ENCODE data around the gene PHC2. TPM values are rescaled to one million over a fixed set of nuclear protein-coding genes. Genes with fewer than 3 reads are reported as not detected.
A peak's percentile ranks its signal among the peaks of the same experiment; 100 is the strongest.

Gene PHC2
- 87.9 and 95.1 TPM in 2 replicates for total RNA-seq (2014; rRNA removed; shearing (Covaris generic))

DNA sequence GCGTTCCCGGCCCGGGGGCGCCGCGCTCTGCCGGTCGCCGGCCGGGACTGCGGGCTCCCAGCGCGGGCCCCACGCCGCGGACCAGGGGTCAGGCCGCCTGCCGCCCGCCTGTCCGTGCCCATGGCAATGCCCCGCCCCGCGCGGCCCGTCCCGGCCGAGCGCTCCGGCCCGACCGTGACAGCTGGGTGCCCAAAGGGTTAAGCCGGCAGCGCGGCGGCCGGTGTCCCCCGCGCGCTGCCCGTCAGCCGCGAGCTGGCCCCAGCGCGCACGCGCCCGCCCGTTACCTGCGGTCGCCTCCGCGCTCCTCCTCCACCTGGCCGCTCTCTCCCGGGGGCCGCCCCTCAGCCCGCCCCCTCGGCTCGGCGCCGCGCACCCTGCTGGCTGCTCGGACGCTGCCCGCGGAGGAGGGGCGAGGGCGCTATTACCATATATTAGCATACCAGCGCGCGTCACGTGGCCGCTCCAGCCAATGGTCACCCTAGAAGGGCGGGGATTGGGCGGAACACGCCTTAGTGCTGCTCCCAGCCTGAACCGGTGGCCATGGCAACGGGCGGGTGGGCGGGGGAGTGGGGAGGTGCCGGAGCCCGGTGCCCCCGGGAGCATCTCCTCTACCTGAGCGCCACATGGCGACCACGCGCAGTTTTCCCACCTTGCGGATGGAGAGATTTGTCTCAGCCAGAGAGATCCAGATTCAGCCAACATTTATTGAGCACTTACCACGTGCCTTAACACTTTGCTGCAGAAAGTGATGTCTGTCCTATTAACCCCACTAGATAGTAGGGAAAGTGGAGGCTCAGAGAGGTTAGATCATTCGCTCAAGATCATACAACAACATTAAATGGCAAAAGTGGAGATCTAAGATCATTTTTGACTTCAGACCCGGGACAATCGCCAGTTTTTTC lies at the start of gene PHC2:
PHC2 (minus strand) TSS at position 404 of the 902 bp plus-strand sequence. CDS start 55,556 bp downstream, outside the sequence.
- H3K9me3 ChIP-seq (replicated peaks) = no peaks in the 10 kb centered on the region
- H3K4me1 ChIP-seq = peaks cover 48% of the 10 kb centered on the region
- no peaks in the 10 kb centered on the region for H3K36me3 ChIP-seq
- DNase-seq = peak; percentile 99
- peak within 1 kb of the TSS; percentile 27; the same call in 1 of the 2 replicates for H3K27ac ChIP-seq
- H3K4me3 ChIP-seq = peak within 1 kb of the TSS; percentile 78
- H3K27me3 ChIP-seq = no peaks in the 10 kb centered on the region

GRCh38 chr1:33477451-33477850 lies 46.6 kb upstream of the PHC2 start:
- no peak overlapping the region for H3K4me3 ChIP-seq
- no peaks in the 10 kb centered on the region for H3K9me3 ChIP-seq (replicated peaks)
- H3K27me3 ChIP-seq = no peaks in the 10 kb centered on the region
- H3K4me1 ChIP-seq = peaks cover 4% of the 10 kb centered on the region; the same call in 1 of the 2 replicates
- H3K27ac ChIP-seq = no peak overlapping the region
- peaks cover 17% of the 10 kb centered on the region for H3K36me3 ChIP-seq
- DNase-seq = no peak

- Histone ChIP-seq H3K4me1 (peaks cover 9% of the 10 kb centered on the region), H3K9me3 (replicated peaks) (no peaks in the 10 kb centered on the region), H3K36me3 (0 out of 2 replicates have a peak, but pooled peaks cover 2% of the 10 kb centered on the region), H3K27ac (no peak overlapping the region), H3K27me3 (no peaks in the 10 kb centered on the region), H3K4me3 (no peak overlapping the region)
- DNase-seq = no peak
These were observed 43.0 kb upstream of the PHC2 start for GRCh38 chr1:33473900-33474299.

DNA sequence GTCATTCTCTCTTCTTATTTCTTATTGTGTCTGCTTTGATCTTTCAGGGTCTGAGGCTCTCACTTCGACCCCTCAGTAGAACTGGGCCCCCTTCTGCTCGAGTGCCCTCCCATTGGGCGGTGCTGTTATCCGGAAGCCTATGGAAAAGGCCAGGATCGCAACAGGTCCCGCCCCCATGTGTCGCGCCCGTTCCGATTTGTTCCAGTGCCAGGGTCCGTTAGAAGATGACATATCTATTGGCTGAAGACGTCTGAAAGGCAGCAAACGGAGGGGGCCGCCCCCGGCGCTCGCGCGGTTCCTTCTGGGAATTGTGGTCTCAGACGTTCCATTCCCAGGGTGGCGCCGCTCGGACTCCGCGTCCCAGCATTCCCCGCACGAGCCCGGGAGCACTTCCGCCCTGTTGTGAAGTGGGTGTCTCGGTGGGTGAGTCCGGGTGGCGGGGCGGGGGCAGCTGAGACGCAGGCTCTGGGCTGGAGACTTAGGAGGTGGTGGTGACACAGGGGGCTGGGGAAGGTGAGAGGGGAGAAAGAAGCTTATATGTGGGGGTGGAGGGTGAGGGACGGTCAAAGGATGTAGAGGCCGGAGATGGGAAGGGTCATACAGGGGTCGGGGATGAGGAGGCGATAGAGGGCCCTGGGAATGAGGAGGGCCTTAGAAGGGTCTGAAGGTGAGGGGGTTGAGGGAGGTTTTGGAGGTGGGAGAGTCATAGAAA lies 41.5 kb upstream of the PHC2 start, which contains the start of gene ZSCAN20:
ZSCAN20 (plus strand) TSS at position 377 of the 712 bp plus-strand sequence. CDS start 6,644 bp downstream, outside the sequence.
- no peaks in the 10 kb centered on the region for H3K27me3 ChIP-seq
- H3K36me3 ChIP-seq = 0 out of 2 replicates have a peak, but pooled peaks cover 2% of the 10 kb centered on the region
- DNase-seq = peak; percentile 99 to 100
- peak within 1 kb of the TSS; percentile 56 for H3K27ac ChIP-seq
- H3K4me1 ChIP-seq = peaks cover 17% of the 10 kb centered on the region
- peak within 1 kb of the TSS; percentile 72 for H3K4me3 ChIP-seq
- H3K9me3 ChIP-seq (replicated peaks) = no peaks in the 10 kb centered on the region

GRCh38 chr1:33471416-33471815 lies 40.5 kb upstream of the PHC2 start:
- no peak for DNase-seq
- Histone ChIP-seq H3K27me3 (no peaks in the 10 kb centered on the region), H3K4me3 (no peak overlapping the region), H3K36me3 (no peaks in the 10 kb centered on the region), H3K27ac (no peak overlapping the region), H3K4me1 (peaks cover 17% of the 10 kb centered on the region), H3K9me3 (replicated peaks) (no peaks in the 10 kb centered on the region)

- Histone ChIP-seq H3K4me1 (peaks cover 17% of the 10 kb centered on the region), H3K9me3 (replicated peaks) (no peaks in the 10 kb centered on the region), H3K27me3 (no peaks in the 10 kb centered on the region), H3K27ac (no peak overlapping the region), H3K4me3 (no peak overlapping the region), H3K36me3 (no peaks in the 10 kb centered on the region)
- peak; percentile 80 to 95 for DNase-seq
These were observed 39.7 kb upstream of the PHC2 start for GRCh38 chr1:33470495-33471012.

GRCh38 chr1:33469691-33470090 lies 38.8 kb upstream of the PHC2 start:
- DNase-seq = no peak
- Histone ChIP-seq H3K4me3 (no peak overlapping the region), H3K27ac (no peak overlapping the region), H3K27me3 (no peaks in the 10 kb centered on the region), H3K9me3 (replicated peaks) (no peaks in the 10 kb centered on the region), H3K36me3 (no peaks in the 10 kb centered on the region), H3K4me1 (peaks cover 17% of the 10 kb centered on the region)

DNA sequence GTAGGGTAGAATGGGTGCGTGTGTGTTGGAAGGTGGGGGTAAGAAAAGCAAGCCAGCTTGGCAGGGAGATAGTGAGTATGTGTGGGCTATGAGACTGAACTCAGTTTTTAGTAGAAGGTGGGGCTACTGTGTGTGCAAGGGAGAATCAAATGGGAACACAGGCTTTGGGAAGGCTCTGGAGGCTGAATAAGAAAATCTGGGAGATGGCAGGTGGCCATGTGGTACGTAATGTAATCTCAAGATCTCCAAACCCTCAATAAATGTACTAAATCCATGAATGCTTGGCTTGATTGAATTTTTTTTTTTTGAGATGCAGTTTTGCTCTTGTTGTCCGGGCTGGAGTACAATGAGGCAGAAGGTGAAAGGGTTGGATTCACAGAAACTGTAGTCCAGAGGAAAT lies 38.1 kb upstream of the PHC2 start:
- Histone ChIP-seq H3K4me1 (peaks cover 17% of the 10 kb centered on the region), H3K27me3 (no peaks in the 10 kb centered on the region), H3K9me3 (replicated peaks) (no peaks in the 10 kb centered on the region), H3K27ac (no peak overlapping the region), H3K36me3 (no peaks in the 10 kb centered on the region), H3K4me3 (no peak overlapping the region)
- DNase-seq = no peak

DNA sequence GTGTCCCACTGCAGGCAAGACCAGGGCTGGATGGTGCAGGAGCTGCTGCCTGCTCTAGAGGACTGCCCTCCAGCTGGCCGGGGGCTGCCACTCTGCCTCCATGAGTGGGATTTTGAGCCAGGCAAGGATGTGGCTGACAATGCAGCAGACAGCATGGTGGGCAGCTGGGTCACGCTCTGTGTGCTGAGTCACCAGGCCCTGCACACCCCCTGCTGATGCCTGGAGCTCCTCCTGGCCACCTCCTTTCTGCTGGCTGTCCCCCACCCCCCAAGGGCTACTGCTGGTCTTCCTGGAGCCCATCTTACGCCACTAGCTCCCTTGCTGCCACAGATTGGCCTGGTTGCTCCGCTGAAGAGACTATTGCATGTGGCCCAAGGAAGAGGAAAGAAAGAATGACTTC lies 37.6 kb upstream of the PHC2 start:
- H3K27ac ChIP-seq = no peak overlapping the region
- H3K4me1 ChIP-seq = peaks cover 17% of the 10 kb centered on the region
- no peaks in the 10 kb centered on the region for H3K27me3 ChIP-seq
- DNase-seq = peak in 1 of 2 experiments; percentile 38
- no peaks in the 10 kb centered on the region for H3K36me3 ChIP-seq
- no peak overlapping the region for H3K4me3 ChIP-seq
- no peaks in the 10 kb centered on the region for H3K9me3 ChIP-seq (replicated peaks)

- no peaks in the 10 kb centered on the region for H3K36me3 ChIP-seq
- no peak overlapping the region for H3K4me3 ChIP-seq
- H3K4me1 ChIP-seq = peaks cover 14% of the 10 kb centered on the region
- no peak overlapping the region for H3K27ac ChIP-seq
- no peak for DNase-seq
- H3K27me3 ChIP-seq = no peaks in the 10 kb centered on the region
- no peaks in the 10 kb centered on the region for H3K9me3 ChIP-seq (replicated peaks)
These were observed 37.1 kb upstream of the PHC2 start for GRCh38 chr1:33468011-33468410.

- DNase-seq = peak in 1 of 2 experiments; percentile 45
- H3K27me3 ChIP-seq = no peaks in the 10 kb centered on the region
- H3K27ac ChIP-seq = no peak overlapping the region
- no peaks in the 10 kb centered on the region for H3K36me3 ChIP-seq
- no peaks in the 10 kb centered on the region for H3K9me3 ChIP-seq (replicated peaks)
- H3K4me1 ChIP-seq = peaks cover 14% of the 10 kb centered on the region
- no peak overlapping the region for H3K4me3 ChIP-seq
These were observed 35.3 kb upstream of the PHC2 start for GRCh38 chr1:33466159-33466558.

GRCh38 chr1:33465316-33465715 lies 34.4 kb upstream of the PHC2 start:
- Histone ChIP-seq H3K27me3 (no peaks in the 10 kb centered on the region), H3K4me1 (peaks cover 13% of the 10 kb centered on the region)
- no peak for DNase-seq

DNA sequence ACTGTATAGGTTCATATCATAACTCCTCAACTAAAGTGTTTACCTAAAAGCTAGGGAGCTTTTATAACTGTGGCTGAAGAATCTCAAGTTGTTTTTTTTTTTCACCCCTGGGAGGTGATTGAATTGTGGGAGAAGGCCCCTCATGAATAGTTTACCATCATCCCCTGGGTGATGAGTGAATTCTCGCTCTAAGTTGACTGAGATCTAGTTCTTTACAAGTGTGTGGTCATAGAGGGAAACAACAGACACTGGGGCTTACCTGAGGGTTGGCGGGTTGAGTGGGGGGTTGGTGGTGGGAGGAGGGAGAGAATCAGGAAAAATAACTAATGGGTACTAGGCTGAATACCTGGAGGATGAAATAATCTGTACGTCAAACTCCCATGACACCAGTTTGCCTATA lies 33.7 kb upstream of the PHC2 start:
- Histone ChIP-seq H3K27me3 (no peaks in the 10 kb centered on the region), H3K4me3 (no peak overlapping the region), H3K4me1 (peaks cover 9% of the 10 kb centered on the region), H3K27ac (no peak overlapping the region), H3K9me3 (replicated peaks) (no peaks in the 10 kb centered on the region), H3K36me3 (no peaks in the 10 kb centered on the region)
- DNase-seq = no peak

More at GRCh38 chr1:33465316-33465715, 34.4 kb upstream of the PHC2 start:
- Histone ChIP-seq H3K27ac (no peak overlapping the region), H3K9me3 (replicated peaks) (no peaks in the 10 kb centered on the region), H3K4me3 (no peak overlapping the region), H3K36me3 (no peaks in the 10 kb centered on the region)

DNA sequence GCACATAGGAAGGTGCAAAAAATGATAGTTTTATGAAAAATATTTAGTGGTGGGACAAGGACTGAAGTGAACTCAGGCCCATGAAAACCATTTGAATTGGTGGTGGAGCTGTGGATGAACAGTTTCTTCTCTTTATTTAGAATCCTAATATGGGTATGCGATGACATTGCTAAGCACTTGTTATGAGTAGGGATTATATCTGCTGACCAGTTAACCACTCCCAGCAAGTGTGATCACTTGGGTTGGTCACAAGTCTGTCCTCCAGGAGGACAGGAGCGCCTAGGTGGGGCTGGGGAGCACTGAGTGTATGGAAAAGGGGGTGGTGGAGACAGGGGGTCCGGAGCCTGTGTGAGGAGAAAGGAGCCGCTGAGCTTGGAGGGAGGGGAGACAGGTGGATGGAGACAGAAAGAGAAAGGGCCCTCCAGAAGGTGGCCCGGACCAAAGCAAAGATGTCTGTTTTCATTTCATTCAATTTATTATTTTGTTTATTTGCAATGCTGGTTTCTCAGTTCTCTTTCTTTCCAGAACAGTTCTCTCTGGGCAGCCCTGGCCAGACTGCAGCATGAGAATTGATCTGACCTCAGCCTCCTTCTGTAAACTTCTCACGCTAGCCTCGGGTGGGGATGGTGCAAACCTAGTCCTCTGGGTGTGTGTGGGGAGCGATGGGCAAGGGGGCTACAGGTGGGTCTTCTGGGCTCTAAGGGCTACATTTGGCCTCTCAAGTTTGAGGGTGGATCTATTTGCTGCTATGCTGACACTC lies 31.7 kb upstream of the PHC2 start:
- Histone ChIP-seq H3K36me3 (no peaks in the 10 kb centered on the region), H3K9me3 (replicated peaks) (no peaks in the 10 kb centered on the region), H3K4me3 (no peak overlapping the region), H3K27me3 (no peaks in the 10 kb centered on the region), H3K4me1 (peaks cover 2% of the 10 kb centered on the region; the same call in 1 of the 2 replicates), H3K27ac (no peak overlapping the region)
- DNase-seq = no peak
